H1 (cell line): ENCODE data around the gene BBS9. TPM values are rescaled to one million over a fixed set of nuclear protein-coding genes. Genes with fewer than 3 reads are reported as not detected.

Experiments
- CTCF ChIA-PET: fragments of 300-600 bp; sonication (Branson Sonifier 250); formaldehyde crosslinking; loops from one replicate; lab custom pipeline; 2021; ENCODE audit not compliant: partially characterized antibody; lab: Charles Lee
- POLR2A ChIA-PET: fragments of 300-600 bp; sonication (Branson Sonifier 250); formaldehyde crosslinking; loops from one replicate; lab custom pipeline; 2021; ENCODE audit warnings: inconsistent platforms; ENCODE audit not compliant: partially characterized antibody; lab: Charles Lee
- DNase-seq, 2 experiments: peaks; one replicate each; pipeline versions ENCODE4 v3.0.0 to v3.0.0-alpha.2; 2010 to 2022; ENCODE audit warnings: low spot score in 2 of 2, low read depth in 1 of 2, mixed read lengths in 1 of 2
- FAIRE-seq: peaks from 2 replicates; lab custom pipeline; 2011; peaks lifted over from hg19 to GRCh38; lab: Jason Lieb, UNC
- H2AFZ ChIP-seq: 2 replicates; pipeline ENCODE4 v1.8.1; 2012; ENCODE audit warnings: low read length, inconsistent platforms
- H2AK5ac ChIP-seq: 2 replicates; pipeline ENCODE4 v1.6.1; 2013; ENCODE audit warnings: low read depth, low read length
- H2BK120ac ChIP-seq: replicated peaks from 2 replicates; pipeline ENCODE3; 2013; ENCODE audit warnings: low read depth, low read length, inconsistent platforms
- H2BK12ac ChIP-seq: 2 replicates; pipeline ENCODE4 v1.6.1; 2013; ENCODE audit warnings: low read depth, low read length
- H2BK15ac ChIP-seq: 2 replicates; pipeline ENCODE4 v1.6.1; 2013; ENCODE audit warnings: low read length
- H2BK20ac ChIP-seq: 2 replicates; pipeline ENCODE4 v1.6.1; 2013; ENCODE audit warnings: low read length
- H2BK5ac ChIP-seq: 2 replicates; pipeline ENCODE4 v1.6.1; 2013; ENCODE audit warnings: low read depth, low read length
- H3K14ac ChIP-seq: 2 replicates; pipeline ENCODE4 v1.6.1; 2013; ENCODE audit warnings: inconsistent platforms; ENCODE audit not compliant: insufficient read length
- H3K18ac ChIP-seq: 2 replicates; pipeline ENCODE4 v1.6.1; 2013; ENCODE audit warnings: low read length; ENCODE audit errors: extremely low read depth
- H3K23ac ChIP-seq: 2 replicates; pipeline ENCODE4 v1.6.1; 2013; ENCODE audit warnings: inconsistent platforms; ENCODE audit not compliant: insufficient read length
- H3K23me2 ChIP-seq: 2 replicates; pipeline ENCODE4 v1.6.1; 2013; ENCODE audit warnings: low read depth, low read length
- H3K27ac ChIP-seq: 2 replicates; pipeline ENCODE4 v1.6.1; 2011; ENCODE audit warnings: low read depth, low read length, inconsistent platforms
- H3K27me3 ChIP-seq, 4 experiments: replicated peaks in 1 of 4; 1 replicate in 1 of 4; 2 replicates in 3 of 4; pipeline versions ENCODE4 v1.6.1 to v1.8.1; 2011 to 2013; ENCODE audit warnings: low read length in 3 of 4, mild to moderate bottlenecking in 3 of 4, inconsistent platforms in 2 of 4, mixed read lengths in 2 of 4, moderate library complexity in 1 of 4; ENCODE audit not compliant: control insufficient read depth in 3 of 4, insufficient read depth in 3 of 4; ENCODE audit errors: extremely low read depth in 1 of 4
- H3K36me3 ChIP-seq, 4 experiments: 2 replicates each; pipeline versions ENCODE4 v1.6.1 to v1.8.1; 2011 to 2013; ENCODE audit warnings: mild to moderate bottlenecking in 4 of 4, low read length in 3 of 4, moderate library complexity in 2 of 4, control low read depth in 1 of 4, inconsistent platforms in 1 of 4; ENCODE audit not compliant: insufficient read depth in 4 of 4, control insufficient read depth in 2 of 4
- H3K4ac ChIP-seq: replicated peaks from 2 replicates; pipeline ENCODE3; 2013; ENCODE audit warnings: low read length, low read depth, mixed read lengths, inconsistent platforms; ENCODE audit not compliant: insufficient read length
- H3K4me1 ChIP-seq, 4 experiments: replicated peaks in 1 of 4; 1 replicate in 1 of 4; 2 replicates in 3 of 4; pipeline versions ENCODE4 v1.6.1 to v1.8.1; 2011 to 2013; ENCODE audit warnings: low read length in 3 of 4, inconsistent platforms in 2 of 4, mixed read lengths in 1 of 4; ENCODE audit not compliant: insufficient read depth in 4 of 4, control insufficient read depth in 3 of 4
- H3K4me2 ChIP-seq, 2 experiments: 2 replicates each; pipeline versions ENCODE4 v1.6.1 to v1.8.1; 2011 to 2013; ENCODE audit warnings: low read depth in 2 of 2, low read length in 2 of 2, control low read depth in 1 of 2, inconsistent platforms in 1 of 2, mild to moderate bottlenecking in 1 of 2; ENCODE audit not compliant: insufficient read depth in 1 of 2
- H3K4me3 ChIP-seq, 4 experiments: fragments of 200-600, 300-600 bp in 1 of 4; sonication (generic), shearing (Covaris generic), sonication (Bioruptor Twin) in 1 of 4; 2 replicates each; pipeline versions ENCODE4 v1.5.1 to v1.8.1; 2011 to 2016; ENCODE audit warnings: low read length in 4 of 4, low read depth in 3 of 4, control low read depth in 2 of 4, inconsistent platforms in 2 of 4, mild to moderate bottlenecking in 2 of 4, mixed read lengths in 1 of 4, moderate library complexity in 1 of 4; ENCODE audit not compliant: insufficient read depth in 2 of 4; ENCODE audit errors: extremely low read depth in 1 of 4
- H3K56ac ChIP-seq: replicated peaks from 2 replicates; pipeline ENCODE3; 2013; ENCODE audit warnings: low read depth, mild to moderate bottlenecking, mixed read lengths, low read length, inconsistent platforms; ENCODE audit not compliant: insufficient read length
- H3K79me1 ChIP-seq: 2 replicates; pipeline ENCODE4 v1.6.1; 2013; ENCODE audit warnings: low read depth, low read length, control low read depth
- H3K79me2 ChIP-seq, 2 experiments: 2 replicates each; pipeline versions ENCODE4 v1.6.1 to v1.8.1; 2012 to 2013; ENCODE audit warnings: low read length in 2 of 2, mild to moderate bottlenecking in 2 of 2, inconsistent platforms in 1 of 2; ENCODE audit not compliant: insufficient read depth in 2 of 2, control insufficient read depth in 1 of 2
- H3K9ac ChIP-seq, 4 experiments: replicated peaks in 1 of 4; 1 replicate in 1 of 4; 2 replicates in 3 of 4; pipeline versions ENCODE4 v1.6.1 to v1.8.1; 2011 to 2013; ENCODE audit warnings: low read depth in 3 of 4, low read length in 3 of 4, control low read depth in 2 of 4, mild to moderate bottlenecking in 2 of 4, moderate library complexity in 2 of 4, inconsistent platforms in 1 of 4; ENCODE audit errors: extremely low read depth in 1 of 4
- H3K9me3 ChIP-seq, 2 experiments: 2 replicates each; pipeline versions ENCODE4 v1.6.1 to v1.8.1; 2012 to 2013; ENCODE audit warnings: mild to moderate bottlenecking in 2 of 2, moderate library complexity in 2 of 2, control low read depth in 1 of 2, inconsistent platforms in 1 of 2, low read depth in 1 of 2, low read length in 1 of 2, mixed read lengths in 1 of 2; ENCODE audit not compliant: insufficient read depth in 2 of 2
- H4K20me1 ChIP-seq, 2 experiments: replicated peaks in 1 of 2; 2 replicates each; pipeline versions ENCODE3 to v1.8.1; 2011 to 2013; ENCODE audit warnings: inconsistent platforms in 2 of 2, low read length in 2 of 2, mild to moderate bottlenecking in 1 of 2; ENCODE audit not compliant: insufficient read depth in 2 of 2, control insufficient read depth in 1 of 2
- H4K5ac ChIP-seq: 2 replicates; pipeline ENCODE4 v1.6.1; 2013; ENCODE audit warnings: low read length, low read depth, mixed read lengths, inconsistent platforms; ENCODE audit not compliant: insufficient read length
- H4K8ac ChIP-seq: 2 replicates; pipeline ENCODE4 v1.8.0; 2013; ENCODE audit warnings: mild to moderate bottlenecking, moderate library complexity, low read length, inconsistent platforms; ENCODE audit not compliant: insufficient read depth; ENCODE audit errors: extremely low read depth
- H4K91ac ChIP-seq: replicated peaks from 2 replicates; pipeline ENCODE3; 2013; ENCODE audit warnings: low read length, mixed read lengths, inconsistent platforms; ENCODE audit not compliant: insufficient read length
- ASH2L ChIP-seq: fragments of 200-600, 300-600 bp; sonication (generic); IDR thresholded peaks from one replicate; pipeline ENCODE4 v1.7.1; 2017; ENCODE audit warnings: low read length
- CBX8 ChIP-seq: fragments of 300-800, 300-1000 bp; sonication (generic); IDR thresholded peaks from 2 replicates; pipeline ENCODE4 v1.7.1; 2016; ENCODE audit warnings: low read depth, low read length, borderline replicate concordance
- CTBP2 ChIP-seq: IDR thresholded peaks from 2 replicates; pipeline ENCODE4 v1.7.0; 2011; ENCODE audit warnings: borderline replicate concordance, mild to moderate bottlenecking, moderate library complexity, mixed read lengths, low read length; ENCODE audit not compliant: insufficient read depth, insufficient read length
- POLR2A ChIP-seq, 2 experiments: IDR thresholded peaks; 1 replicate in 1 of 2; 2 replicates in 1 of 2; pipeline ENCODE4 v1.6.1; 2011; ENCODE audit warnings: low read depth in 2 of 2, low read length in 2 of 2, mild to moderate bottlenecking in 2 of 2; ENCODE audit errors: control extremely low read depth in 1 of 2
- RNF2 ChIP-seq: fragments of 200-900, 300-1000 bp; sonication (generic); IDR thresholded peaks from 2 replicates; pipeline ENCODE4 v1.7.1; 2016; ENCODE audit warnings: borderline replicate concordance, low read depth, mild to moderate bottlenecking, antibody characterized with exemption, low read length; ENCODE audit not compliant: poor library complexity, severe bottlenecking; ENCODE audit errors: missing control alignments
- SRF ChIP-seq: IDR thresholded peaks from 2 replicates; pipeline ENCODE4 v1.6.1; 2011; ENCODE audit warnings: mild to moderate bottlenecking, low read depth, low read length, moderate library complexity
- TAF7 ChIP-seq: optimal IDR thresholded peaks from 2 replicates; pipeline ENCODE3; 2011; ENCODE audit warnings: low read depth, mild to moderate bottlenecking, inconsistent platforms, low read length, moderate library complexity, borderline replicate concordance
- TEAD4 ChIP-seq: IDR thresholded peaks from 2 replicates; pipeline ENCODE4 v1.6.1; 2012; ENCODE audit warnings: low read depth, low read length, inconsistent platforms, mixed read lengths
- WGBS, 2 experiments: shearing (Covaris generic) in 1 of 2; methylation state at CpG; one replicate each; pipeline versions ENCODE4 v1.1.6 to v1.1.7; 2013 to 2015; ENCODE audit warnings: low lambda C conversion rate in 2 of 2, mixed read lengths in 2 of 2, inconsistent platforms in 1 of 2, low coverage in 1 of 2, missing lambda C conversion rate in 1 of 2; ENCODE audit not compliant: insufficient replicate concordance in 2 of 2, insufficient coverage in 1 of 2, insufficient read length in 1 of 2; ENCODE audit errors: extremely low coverage in 1 of 2, missing lambda C conversion rate in 1 of 2; 5-methylcytosine and 5-hydroxymethylcytosine counted together
- polyA plus RNA-seq, 7 experiments: library from polyadenylated mRNA; depleted of rRNA in 3 of 7; stranded (reverse) in 5 of 7; unstranded in 2 of 7; fragments of >200 nt in 5 of 7; fragments of 200-250 nt in 2 of 7; gene quantifications; 1 replicate in 5 of 7; 2 replicates in 1 of 7; 4 replicates in 1 of 7; pipeline versions ENCODE4 v1.2.1 to v1.2.3, GENCODE V29; 2011 to 2013; ENCODE audit warnings: missing spikeins in 2 of 7, mixed read lengths in 2 of 7
- total RNA-seq: library from RNA; stranded (reverse); fragmentation: NEBNext Ultra II Directional; extraction: Animal tissue kit (Norgen Biotek cat#: 25700); gene quantifications from 2 replicates; pipeline ENCODE4 v1.2.1, GENCODE V29; 2021

BBS9 gene
- total and polyA plus RNA-seq, 2 of the 8 experiments (the other 6 are each of a cell fraction or from before 2014, with no cell fraction given): 22.3 to 37.0 TPM

DNA sequence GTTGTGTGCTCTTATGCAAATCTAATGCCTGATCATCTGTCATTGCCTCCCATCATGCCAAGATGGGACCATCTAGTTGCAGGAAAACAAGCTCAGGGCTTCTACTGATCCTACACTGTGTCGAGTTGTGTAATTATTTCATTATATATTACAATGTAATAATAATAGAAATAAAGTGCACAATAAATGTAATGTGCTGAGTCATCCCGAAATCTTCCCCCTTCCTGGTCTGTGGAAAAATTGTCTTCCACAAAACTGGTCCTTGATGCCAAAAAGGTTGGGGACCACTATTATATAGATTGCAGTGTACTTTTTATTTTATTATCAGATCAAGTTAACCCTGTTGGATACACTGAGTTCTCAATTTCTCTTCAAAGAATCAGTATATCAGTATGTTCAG, 50.2 kb downstream of the BBS9 start:
- Histone ChIP-seq H3K4me1 (no peaks in the 10 kb centered on the region; a peak in 1 of 7 replicates), H3K27ac (no peak overlapping the region), H3K79me1 (no peaks in the 10 kb centered on the region), H4K20me1 (no peaks in the 10 kb centered on the region), H4K91ac (no peak overlapping the region), H2BK15ac (no peak overlapping the region), H2BK120ac (no peak overlapping the region), H3K56ac (no peak overlapping the region), H2AK5ac (no peak overlapping the region), H2AFZ (no peak overlapping the region), H4K8ac (no peak overlapping the region), H3K4me2 (no peak overlapping the region), H3K9me3 (no peaks in the 10 kb centered on the region), H2BK5ac (no peak overlapping the region), H3K36me3 (no peaks in the 10 kb centered on the region), H3K27me3 (no peaks in the 10 kb centered on the region), H3K14ac (no peak overlapping the region), H3K23me2 (no peaks in the 10 kb centered on the region), H3K9ac (no peak overlapping the region), H4K5ac (no peak overlapping the region), H2BK20ac (no peak overlapping the region), H3K23ac (no peak overlapping the region), H3K4me3 (no peak overlapping the region), H3K79me2 (no peaks in the 10 kb centered on the region), H3K4ac (no peak overlapping the region), H3K18ac (no peak overlapping the region), H2BK12ac (no peak overlapping the region)
- FAIRE-seq (no peak), DNase-seq (no peak)
- WGBS, 2 experiments: 91% methylated on average over 2 of the region's 2 CpGs; no CpG with 5 or more reads in 1 of the 2 experiments
- ChIA-PET POLR2A (no interaction called here), CTCF (interaction anchor here (0.6 to 1.0 kb wide), 3 partner anchors 155 to 756 kb away, joined by 3 read pairs; no protein-coding TSS in a partner anchor)
- TF ChIP-seq TAF7 (no peak), SRF (no peak), RNF2 (no peak), CBX8 (no peak), TEAD4 (no peak), CTBP2 (no peak), ASH2L (no peak), POLR2A (IDR thresholded peaks at IDR 0.05; ENCODE audit: control extremely low read depth in 1 of 2, low read depth in 2 of 2, low read length in 2 of 2) (no peak)
